PC-3 (cell line): ENCODE data around the gene ARMH4. TPM values are rescaled to one million over a fixed set of nuclear protein-coding genes. Genes with fewer than 3 reads are reported as not detected.
A peak's percentile ranks its signal among the peaks of the same experiment; 100 is the strongest.

Experiments used
- ATAC-seq: fragments of 200-7000 bp; cut with Tn5 transposase; 2 replicates; pipeline ENCODE4 v1.9.1; 2020; ENCODE audit warnings: mild to moderate bottlenecking, moderate library complexity
- BruUV-seq: library from RNA; stranded (reverse); fragments of 400-500 nt; replicated peaks from 2 replicates; lab custom pipeline; 2021; lab: Mats Ljungman, UMichigan
- CTCF ChIA-PET: fragments of 300-600 bp; sonication (Branson Sonifier 250); formaldehyde crosslinking; loops from one replicate; lab custom pipeline; 2022; ENCODE audit warnings: antibody characterized with exemption; lab: Charles Lee
- POLR2A ChIA-PET: fragments of 300-600 bp; sonication (Branson Sonifier 250); formaldehyde crosslinking; loops from one replicate; lab custom pipeline; 2022; ENCODE audit warnings: antibody characterized with exemption; ENCODE audit not compliant: unreplicated experiment; lab: Charles Lee
- DNase-seq: peaks from one replicate; pipeline ENCODE4 v3.0.0-alpha.2; 2015
- H2AFZ ChIP-seq: fragments of 300-600 bp; sonication (generic); 2 replicates; pipeline ENCODE4 v1.6.0; 2016; ENCODE audit warnings: antibody characterized with exemption, low read length
- H3F3A ChIP-seq: fragments of 300-600 bp; sonication (generic); one replicate; pipeline ENCODE4 v1.6.0; 2017; ENCODE audit warnings: antibody characterized with exemption, low read length, control low read depth, mild to moderate bottlenecking; ENCODE audit not compliant: unreplicated experiment
- H3K27ac ChIP-seq: fragments of 300-600 bp; sonication (generic); 2 replicates; pipeline ENCODE4 v1.5.1; 2016; ENCODE audit warnings: mild to moderate bottlenecking, low read length
- H3K27me3 ChIP-seq: fragments of 300-600 bp; sonication (generic); 2 replicates; pipeline ENCODE4 v1.6.1; 2016; ENCODE audit warnings: low read length, mixed read lengths
- H3K36me3 ChIP-seq: fragments of 300-600 bp; sonication (generic); 2 replicates; pipeline ENCODE4 v1.6.1; 2016; ENCODE audit warnings: low read depth, mixed run types, low read length, mixed read lengths
- H3K4me1 ChIP-seq: fragments of 300-600 bp; sonication (generic); 2 replicates; pipeline ENCODE4 v1.5.1; 2016; ENCODE audit warnings: low read length; ENCODE audit not compliant: insufficient read depth
- H3K4me2 ChIP-seq: fragments of 300-600 bp; sonication (generic); 2 replicates; pipeline ENCODE4 v1.6.0; 2016; ENCODE audit warnings: low read length
- H3K4me3 ChIP-seq: fragments of 300-600 bp; sonication (generic); 2 replicates; pipeline ENCODE4 v1.5.1; 2016; ENCODE audit warnings: mild to moderate bottlenecking, low read length, mixed read lengths
- H3K79me2 ChIP-seq: fragments of 300-600 bp; sonication (generic); 2 replicates; pipeline ENCODE4 v1.6.1; 2017; ENCODE audit warnings: low read length, mixed read lengths
- H3K9ac ChIP-seq: fragments of 300-600 bp; sonication (generic); 2 replicates; pipeline ENCODE4 v1.6.0; 2016; ENCODE audit warnings: mild to moderate bottlenecking, low read length
- H3K9me2 ChIP-seq: fragments of 300-600 bp; sonication (generic); replicated peaks from 2 replicates; pipeline ENCODE4 v1.6.1; 2016; ENCODE audit warnings: mixed run types, low read length, mixed read lengths
- H3K9me3 ChIP-seq: fragments of 300-600 bp; sonication (generic); 2 replicates; pipeline ENCODE4 v1.6.1; 2016; ENCODE audit warnings: low read length, mixed read lengths
- H4K20me1 ChIP-seq: fragments of 300-600 bp; sonication (generic); 2 replicates; pipeline ENCODE4 v1.6.1; 2016; ENCODE audit warnings: low read length, mixed read lengths
- CTCF ChIP-seq: fragments of 300-600 bp; sonication (generic); conservative IDR thresholded peaks from 2 replicates; pipeline ENCODE4 v1.5.1; 2017; ENCODE audit warnings: antibody characterized with exemption, low read depth, mild to moderate bottlenecking, low read length
- EZH2 ChIP-seq: fragments of 300-600 bp; sonication (generic); IDR thresholded peaks from one replicate; pipeline ENCODE4 v1.6.1; 2017; ENCODE audit warnings: antibody characterized with exemption, mild to moderate bottlenecking, low read length; ENCODE audit not compliant: unreplicated experiment
- EZH2phosphoT487 ChIP-seq: fragments of 300-600 bp; sonication (generic); IDR thresholded peaks from 2 replicates; pipeline ENCODE4 v1.6.1; 2018; ENCODE audit warnings: mild to moderate bottlenecking, antibody characterized with exemption, low read length, borderline replicate concordance
- intact Hi-C: fragments of 100-400 bp; cut with micrococcal nuclease; formaldehyde crosslinking; loops from 2 replicates; pipeline ENCODE4 v1.9.0; 2023
- total RNA-seq: library from RNA; depleted of rRNA; stranded (reverse); fragments of >200 nt; gene quantifications from 2 replicates; pipeline ENCODE4 v1.2.3, GENCODE V29; 2014

Gene ARMH4
- total RNA-seq, 1 experiment from 2014 or later, result 2.6 TPM

- H3K27ac ChIP-seq, result no peak overlapping the region
- H3K4me2 ChIP-seq, result no peak overlapping the region
- no peaks in the 10 kb centered on the region for H3K79me2 ChIP-seq
- intact Hi-C loops, result loop anchor here (10.0 kb wide), 1 partner anchor 644 kb away; no protein-coding TSS in a partner anchor
- H3K9me2 ChIP-seq, result no peaks in the 10 kb centered on the region
- peaks cover 45% of the 10 kb centered on the region for H3K4me1 ChIP-seq
- TF ChIP-seq CTCF, result no peak
- POLR2A ChIA-PET, result interaction anchor here (0.6 kb wide), 1 partner anchor 10 kb away, joined by 8 read pairs; no protein-coding TSS in a partner anchor
- no peaks in the 10 kb centered on the region for H4K20me1 ChIP-seq
- DNase-seq, result peak; percentile 65
- ATAC-seq, result no peak
- H3K4me3 ChIP-seq, result no peak overlapping the region
- CTCF ChIA-PET, result no interaction called here
- BruUV-seq, result no TSS peak
- H3K36me3 ChIP-seq, result no peaks in the 10 kb centered on the region
- 0 out of 2 replicates have a peak, but pooled peaks cover 6% of the 10 kb centered on the region for H3K27me3 ChIP-seq
- H3K9ac ChIP-seq, result no peak overlapping the region
- peaks cover 6% of the 10 kb centered on the region for H3F3A ChIP-seq
- H3K9me3 ChIP-seq, result no peaks in the 10 kb centered on the region
- no peak overlapping the region for H2AFZ ChIP-seq
Measured at GRCh38 chr14:58100735-58101368, 51.2 kb downstream of the ARMH4 start.

- Histone ChIP-seq H3K4me1 (peaks cover 36% of the 10 kb centered on the region), H3K27ac (no peak overlapping the region), H2AFZ (no peak overlapping the region), H3K9me2 (no peaks in the 10 kb centered on the region), H3K9me3 (no peaks in the 10 kb centered on the region), H3K4me2 (no peak overlapping the region), H3K36me3 (no peaks in the 10 kb centered on the region), H3F3A (peaks cover 6% of the 10 kb centered on the region), H3K79me2 (no peaks in the 10 kb centered on the region), H3K9ac (no peak overlapping the region), H4K20me1 (no peaks in the 10 kb centered on the region), H3K27me3 (0 out of 2 replicates have a peak, but pooled peaks cover 6% of the 10 kb centered on the region), H3K4me3 (no peak overlapping the region)
- ChIA-PET CTCF (no interaction called here), POLR2A (no interaction called here)
- BruUV-seq, result no TSS peak
- no peak for TF ChIP-seq EZH2phosphoT487
- TF ChIP-seq EZH2, result no peak
- TF ChIP-seq CTCF, result no peak
- intact Hi-C loops, result loop anchor here (10.0 kb wide), 2 partner anchors 645 to 1515 kb away; no protein-coding TSS in a partner anchor
- DNase-seq (no peak), ATAC-seq (no peak)
Measured at GRCh38 chr14:58099682-58100081, 52.3 kb downstream of the ARMH4 start.

GRCh38 chr14:58098507-58098906 lies 53.5 kb downstream of the ARMH4 start:
- TF ChIP-seq CTCF (no peak), EZH2 (no peak), EZH2phosphoT487 (no peak)
- Histone ChIP-seq H3K4me1 (peaks cover 25% of the 10 kb centered on the region), H4K20me1 (no peaks in the 10 kb centered on the region), H3K79me2 (no peaks in the 10 kb centered on the region), H3K27ac (peak overlapping the region; percentile 30), H3K9ac (no peak overlapping the region), H3K4me3 (no peak overlapping the region), H3K9me3 (no peaks in the 10 kb centered on the region), H3K4me2 (no peak overlapping the region), H3F3A (no peaks in the 10 kb centered on the region), H3K36me3 (no peaks in the 10 kb centered on the region), H3K9me2 (no peaks in the 10 kb centered on the region), H2AFZ (peak overlapping the region; percentile 6; the same call in 1 of the 2 replicates), H3K27me3 (0 out of 2 replicates have a peak, but pooled peaks cover 6% of the 10 kb centered on the region)
- DNase-seq (peak; percentile 84), ATAC-seq (peak; percentile 92)
- no TSS peak for BruUV-seq
- CTCF ChIA-PET, result no interaction called here
- POLR2A ChIA-PET, result no interaction called here
- intact Hi-C loops, result loop anchor here (10.0 kb wide), 1 partner anchor 1514 kb away; no protein-coding TSS in a partner anchor
